ENCODE measurements around the gene TRIM43.
"Not testable (repeated sequence)": the region's sequence is repeated elsewhere in the genome, so short reads cannot be mapped to it uniquely, and the experiment has no call there.

The TRIM43 gene

GRCh38 chr2:95630987-95631386, 39.2 kb downstream of the TRIM43 start:
- H3K4me3 ChIP-seq (replicated peaks; ENCODE audit: low read depth, low read length); H3K36me3 ChIP-seq (ENCODE audit: control insufficient read depth, insufficient read depth, low read length); H3K27me3 ChIP-seq (replicated peaks; ENCODE audit: control insufficient read depth, insufficient read depth, low read length); DNase-seq (ENCODE audit: extremely low read depth, insufficient read length): not testable (repeated sequence)

DNA sequence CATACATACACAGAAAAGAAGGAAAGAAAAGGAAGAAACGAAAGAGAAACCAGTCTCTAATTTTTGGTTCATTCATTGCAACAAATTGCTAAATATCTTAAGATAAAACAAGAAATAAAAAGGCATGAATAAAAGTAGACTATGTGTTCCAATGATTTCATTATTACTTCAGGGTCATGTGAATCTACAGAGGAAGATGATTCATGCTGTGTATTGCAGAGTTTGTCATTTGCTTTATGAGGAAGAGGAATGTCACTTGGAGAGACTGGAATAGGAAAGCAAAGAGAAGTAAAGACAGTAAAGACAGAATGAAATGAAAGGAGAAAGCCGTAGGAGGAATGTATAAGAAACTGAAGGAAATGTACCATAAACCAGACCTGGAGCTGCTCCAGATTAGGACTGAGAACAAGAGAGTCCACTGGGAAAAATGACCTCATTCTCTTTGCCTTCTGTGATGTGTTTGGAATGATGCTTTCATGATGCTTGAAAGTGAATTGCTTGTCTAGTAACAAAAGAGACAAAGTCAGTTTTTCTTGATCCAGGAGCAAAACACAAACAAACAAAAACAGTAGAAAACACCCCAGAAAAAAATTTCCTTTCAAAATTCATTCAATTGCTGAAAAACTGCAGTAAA, 41.9 kb downstream of the TRIM43 start:
- not testable (repeated sequence) for DNase-seq (ENCODE audit: extremely low read depth, insufficient read length); H3K36me3 ChIP-seq (ENCODE audit: control insufficient read depth, insufficient read depth, low read length); H3K4me3 ChIP-seq (replicated peaks; ENCODE audit: low read depth, low read length)

DNA sequence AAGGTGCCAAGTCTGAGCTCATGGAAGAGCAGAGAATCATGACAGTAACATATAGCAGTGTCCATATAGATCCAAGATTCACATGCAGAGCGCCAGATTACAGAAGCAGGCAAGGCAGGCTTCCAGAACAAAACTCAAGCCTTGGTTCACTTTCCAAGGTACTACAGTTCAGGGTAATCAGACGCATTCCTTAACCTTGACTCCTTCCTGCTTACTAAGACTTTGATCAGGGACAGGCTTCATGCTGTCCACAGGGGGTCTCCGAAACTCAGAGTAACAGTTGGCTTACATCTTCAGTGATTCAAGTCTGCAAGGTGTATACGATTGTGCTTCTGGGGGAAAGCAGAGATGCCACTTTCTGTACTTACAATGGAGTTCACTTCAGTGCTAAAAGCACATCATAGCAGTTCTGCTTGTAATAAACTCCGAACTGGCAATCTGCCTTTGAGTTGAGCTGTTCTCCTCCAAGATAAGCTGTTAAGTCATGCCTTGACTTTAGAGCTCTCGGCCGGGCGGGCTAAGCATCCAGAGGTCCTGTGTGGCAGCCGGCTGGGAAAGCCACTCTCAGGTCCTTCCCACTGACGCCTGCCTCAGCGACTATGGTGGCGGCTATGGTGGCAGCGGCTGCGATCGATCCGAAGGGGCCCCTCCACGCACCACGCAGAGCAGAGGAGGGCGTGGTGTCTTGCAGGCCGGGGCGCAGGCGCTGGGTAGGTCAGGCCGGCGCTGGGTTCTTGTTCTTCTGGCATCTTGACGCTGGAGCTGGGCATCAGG, 48.9 kb downstream of the TRIM43 start:
- not testable (repeated sequence) for H3K27me3 ChIP-seq (replicated peaks; ENCODE audit: control insufficient read depth, insufficient read depth, low read length); H3K36me3 ChIP-seq (ENCODE audit: control insufficient read depth, insufficient read depth, low read length); DNase-seq (ENCODE audit: extremely low read depth, insufficient read length); H3K4me3 ChIP-seq (replicated peaks; ENCODE audit: low read depth, low read length)

More for the DNA sequence above, 41.9 kb downstream of the TRIM43 start:
- not testable (repeated sequence) for H3K27me3 ChIP-seq (replicated peaks; ENCODE audit: control insufficient read depth, insufficient read depth, low read length)

- not testable (repeated sequence) for H3K4me3 ChIP-seq (replicated peaks; ENCODE audit: low read depth, low read length); DNase-seq (ENCODE audit: extremely low read depth, insufficient read length); H3K36me3 ChIP-seq (ENCODE audit: control insufficient read depth, insufficient read depth, low read length); H3K27me3 ChIP-seq (replicated peaks; ENCODE audit: control insufficient read depth, insufficient read depth, low read length)
These were observed 49.4 kb downstream of the TRIM43 start for GRCh38 chr2:95641289-95641575.

GRCh38 chr2:95641787-95642186, 50.0 kb downstream of the TRIM43 start:
- H3K4me3 ChIP-seq (replicated peaks; ENCODE audit: low read depth, low read length); DNase-seq (ENCODE audit: extremely low read depth, insufficient read length): not testable (repeated sequence)

DNA sequence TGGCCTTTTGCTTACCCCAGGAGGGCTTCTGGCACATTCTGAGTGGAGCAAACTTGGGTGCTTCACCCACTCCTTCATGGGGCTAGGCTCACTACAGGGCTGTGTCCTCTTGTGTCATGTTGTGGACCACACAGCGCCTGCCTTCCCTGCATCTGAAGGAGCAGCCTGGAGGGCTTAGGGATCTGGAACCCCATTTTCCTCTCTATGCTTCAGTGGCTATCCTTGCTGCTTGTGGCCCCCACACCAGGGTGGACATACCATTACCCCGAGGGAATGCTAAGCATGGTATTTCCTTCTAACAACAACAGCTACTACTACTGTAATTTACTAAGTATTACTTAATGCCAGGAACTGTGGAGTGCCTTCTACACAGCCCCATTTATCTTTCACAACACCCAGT, 50.6 kb downstream of the TRIM43 start:
- DNase-seq (ENCODE audit: extremely low read depth, insufficient read length); H3K36me3 ChIP-seq (ENCODE audit: control insufficient read depth, insufficient read depth, low read length): not testable (repeated sequence)

More at GRCh38 chr2:95641787-95642186, 50.0 kb downstream of the TRIM43 start:
- not testable (repeated sequence) for H3K36me3 ChIP-seq (ENCODE audit: control insufficient read depth, insufficient read depth, low read length); H3K27me3 ChIP-seq (replicated peaks; ENCODE audit: control insufficient read depth, insufficient read depth, low read length)

GRCh38 chr2:95642951-95643350, 51.1 kb downstream of the TRIM43 start:
- H3K4me3 ChIP-seq (replicated peaks; ENCODE audit: low read depth, low read length); H3K36me3 ChIP-seq (ENCODE audit: control insufficient read depth, insufficient read depth, low read length); DNase-seq (ENCODE audit: extremely low read depth, insufficient read length); H3K27me3 ChIP-seq (replicated peaks; ENCODE audit: control insufficient read depth, insufficient read depth, low read length): not testable (repeated sequence)

More for the DNA sequence above, 50.6 kb downstream of the TRIM43 start:
- H3K4me3 ChIP-seq (replicated peaks; ENCODE audit: low read depth, low read length); H3K27me3 ChIP-seq (replicated peaks; ENCODE audit: control insufficient read depth, insufficient read depth, low read length): not testable (repeated sequence)

GRCh38 chr2:95645312-95645711, 53.5 kb downstream of the TRIM43 start:
- H3K27me3 ChIP-seq (replicated peaks; ENCODE audit: control insufficient read depth, insufficient read depth, low read length); H3K36me3 ChIP-seq (ENCODE audit: control insufficient read depth, insufficient read depth, low read length); DNase-seq (ENCODE audit: extremely low read depth, insufficient read length); H3K4me3 ChIP-seq (replicated peaks; ENCODE audit: low read depth, low read length): not testable (repeated sequence)

DNA sequence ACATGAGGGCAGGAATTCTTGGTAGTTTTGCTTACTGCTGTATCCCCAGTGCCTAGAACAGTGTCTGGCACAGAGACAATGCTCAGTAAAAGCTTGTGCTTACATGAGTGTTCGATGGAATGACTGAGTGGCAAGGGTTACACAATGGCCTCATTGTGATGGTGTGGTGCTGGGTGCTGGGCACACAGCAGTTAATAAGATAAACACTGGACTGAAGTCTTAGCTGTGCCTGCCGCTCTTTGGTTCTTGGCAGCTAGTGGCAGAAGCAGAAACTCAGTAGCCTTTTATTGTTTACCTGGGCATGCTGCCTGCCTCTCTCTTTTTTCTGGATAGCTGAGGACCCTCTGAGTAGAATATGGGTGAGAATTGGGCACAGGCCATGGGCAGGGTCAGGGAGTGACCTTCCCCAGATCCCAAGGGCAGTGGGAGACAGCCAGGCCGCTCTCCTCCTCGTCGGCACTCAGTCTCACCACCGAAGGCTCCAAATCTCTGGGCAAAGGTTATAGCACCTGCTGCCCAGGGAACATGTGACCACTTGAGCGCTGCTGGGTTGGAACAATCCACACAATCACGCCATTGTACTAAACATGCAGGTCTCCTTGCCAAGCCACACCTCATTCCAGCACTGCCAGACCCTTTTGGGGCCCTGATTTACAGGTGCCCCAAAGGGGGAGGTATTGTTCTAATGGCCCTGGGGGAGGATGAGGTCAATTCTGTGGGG, 54.6 kb downstream of the TRIM43 start:
- not testable (repeated sequence) for H3K4me3 ChIP-seq (replicated peaks; ENCODE audit: low read depth, low read length); H3K27me3 ChIP-seq (replicated peaks; ENCODE audit: control insufficient read depth, insufficient read depth, low read length); DNase-seq (ENCODE audit: extremely low read depth, insufficient read length); H3K36me3 ChIP-seq (ENCODE audit: control insufficient read depth, insufficient read depth, low read length)

DNA sequence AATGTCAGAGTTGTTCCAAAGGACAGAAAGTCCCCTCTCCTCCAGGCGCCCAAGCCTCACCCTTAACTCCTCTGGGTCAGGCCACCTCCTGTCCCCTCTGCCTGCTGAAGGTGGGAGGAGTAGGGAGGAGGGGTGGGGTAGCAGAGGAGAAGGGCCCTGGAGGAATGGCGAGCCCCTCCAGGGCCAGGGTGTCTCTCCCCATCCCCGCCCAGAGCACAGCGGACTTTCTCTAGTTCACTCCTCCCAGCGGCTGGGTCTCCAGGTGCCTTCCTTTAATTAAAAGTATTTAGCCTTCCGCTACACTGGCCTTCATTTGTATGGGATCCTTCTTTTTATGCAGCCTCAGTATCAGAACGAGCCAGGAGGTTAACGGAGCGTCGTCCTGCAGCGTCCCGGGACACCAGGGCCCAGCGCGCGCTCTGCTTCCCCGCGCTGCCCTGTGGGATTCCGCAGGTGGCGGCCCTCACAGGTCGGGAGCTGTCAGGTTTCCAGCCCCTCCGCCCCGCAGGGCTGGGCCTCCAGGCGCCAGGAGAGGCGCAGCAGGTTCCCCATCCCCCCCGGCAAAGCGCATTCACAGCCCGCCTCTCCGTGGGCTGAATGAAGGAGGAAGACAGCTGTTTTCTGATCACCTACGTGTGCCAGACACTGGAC, 57.2 kb downstream of the TRIM43 start:
- not testable (repeated sequence) for DNase-seq (ENCODE audit: extremely low read depth, insufficient read length); H3K27me3 ChIP-seq (replicated peaks; ENCODE audit: control insufficient read depth, insufficient read depth, low read length)

More for the DNA sequence above, 57.2 kb downstream of the TRIM43 start:
- H3K36me3 ChIP-seq (ENCODE audit: control insufficient read depth, insufficient read depth, low read length); H3K4me3 ChIP-seq (replicated peaks; ENCODE audit: low read depth, low read length): not testable (repeated sequence)
